Ovary (tissue), 9 donors: ENCODE results near the gene PBX1. TPM values are rescaled to one million over a fixed set of nuclear protein-coding genes. Genes with fewer than 3 reads are reported as not detected.

Source experiments
- DNase-seq, 5 donors: peaks; one replicate each; pipeline ENCODE4 v3.0.0-alpha.2; 2019 to 2020
- H3K27ac ChIP-seq, 2 donors: fragments of 200-600 bp; one replicate each; pipeline versions ENCODE4 v1.5.1 to v1.8.0; 2019 to 2022
- H3K27me3 ChIP-seq: fragments of 200-600 bp; one replicate; pipeline ENCODE4 v1.8.0; 2022
- H3K36me3 ChIP-seq: fragments of 200-600 bp; sonication (generic); one replicate; pipeline ENCODE4 v1.5.1; 2019
- H3K4me1 ChIP-seq: one replicate; pipeline ENCODE4 v1.8.1; 2013; ENCODE audit warnings: mild to moderate bottlenecking, moderate library complexity; ENCODE audit not compliant: insufficient read depth
- H3K4me3 ChIP-seq: fragments of 200-600 bp; sonication (generic); one replicate; pipeline ENCODE4 v1.5.1; 2017
- H3K9me3 ChIP-seq, 2 donors: fragments of 200-600 bp in 1 of 2; sonication (generic) in 1 of 2; one replicate each; pipeline versions ENCODE4 v1.5.1 to v1.8.1; 2013 to 2019; ENCODE audit warnings: mild to moderate bottlenecking in 1 of 2, moderate library complexity in 1 of 2
- CTCF ChIP-seq, 3 donors: fragments of 450-650 bp in 2 of 3; fragments of 200-600 bp in 1 of 3; IDR thresholded peaks; one replicate each; pipeline versions ENCODE4 v1.5.1 to v1.8.0; 2016 to 2022; ENCODE audit warnings: antibody characterized with exemption in 3 of 3, mild to moderate bottlenecking in 1 of 3
- EP300 ChIP-seq: sonication (generic); formaldehyde crosslinking; IDR thresholded peaks from one replicate; pipeline ENCODE4 v1.6.1; 2017; ENCODE audit warnings: antibody characterized with exemption
- POLR2A ChIP-seq: fragments of 450-650 bp; IDR thresholded peaks from one replicate; pipeline ENCODE4 v1.6.1; 2017; ENCODE audit warnings: antibody characterized with exemption, mild to moderate bottlenecking, moderate library complexity
- WGBS, 3 donors: extraction: QIAGEN DNeasy Blood & Tissue Kit in 1 of 3; methylation state at CpG; one replicate each; pipeline versions ENCODE4 v1.1.5 to v1.1.7; 2013 to 2017; 5-methylcytosine and 5-hydroxymethylcytosine counted together
- intact Hi-C, 4 donors: fragments of 100-400 bp; cut with DNase I; formaldehyde crosslinking; loops; one replicate each; pipeline versions ENCODE4 v1.11.0 to v1.15.1; 2022 to 2023
- polyA plus RNA-seq, 2 donors: library from polyadenylated mRNA; stranded (reverse); fragments of 200-250 nt in 1 of 2; fragments of 350-450 nt in 1 of 2; fragmentation: Illumina TruSeq in 1 of 2; extraction: RNeasy Lipid Tissue Mini Kit (QIAGEN cat#74804) in 1 of 2; gene quantifications; one replicate each; pipeline ENCODE4 v1.2.3, GENCODE V29; 2013 to 2014
- total RNA-seq, 7 donors: library from RNA; depleted of rRNA in 2 of 7; stranded (reverse); fragments of >200 nt in 2 of 7; fragmentation: NEBNext Ultra II Directional in 3 of 7; extraction: Animal tissue kit (Norgen Biotek cat#: 25700) in 3 of 7; gene quantifications; one replicate each; pipeline versions ENCODE4 v1.1.0 to v1.2.4, GENCODE V29; 2016 to 2023
- donor health status: DM: no; HTN: no; CAD: no; lungs with moderate emphysema.
- donor health status: DM: no; HTN: no; CAD: no.
- donor health status: Bipolar disorder and iron deficiency.
- donor health status: DM: yes; HTN: yes; CAD: no.
- donor health status: DM: no; HTN: no; CAD: no.
- donor health status: DM: yes; HTN: yes; CAD: no.

Gene PBX1
- total and polyA plus RNA-seq, 9 donors = 43.7 to 220 (median 142) TPM

GRCh38 chr1:164695956-164696665 lies 137.1 kb downstream of the PBX1 start:
- no peak for TF ChIP-seq POLR2A
- no peak for TF ChIP-seq CTCF (IDR thresholded peaks at IDR 0.05)
- TF ChIP-seq EP300 = no peak
- no peak overlapping the region for H3K4me3 ChIP-seq
- no peaks in the 10 kb centered on the region for H3K36me3 ChIP-seq
- no peak for DNase-seq
- intact Hi-C loops = no loop called here
- H3K4me1 ChIP-seq = peaks cover 2% of the 10 kb centered on the region
- H3K9me3 ChIP-seq = no peaks in the 10 kb centered on the region
- no peaks in the 10 kb centered on the region for H3K27me3 ChIP-seq
- 87 to 92% (median 90%) methylated on average over 5 of the region's 5 CpGs for WGBS, 3 donors
- no peak overlapping the region for H3K27ac ChIP-seq

DNA sequence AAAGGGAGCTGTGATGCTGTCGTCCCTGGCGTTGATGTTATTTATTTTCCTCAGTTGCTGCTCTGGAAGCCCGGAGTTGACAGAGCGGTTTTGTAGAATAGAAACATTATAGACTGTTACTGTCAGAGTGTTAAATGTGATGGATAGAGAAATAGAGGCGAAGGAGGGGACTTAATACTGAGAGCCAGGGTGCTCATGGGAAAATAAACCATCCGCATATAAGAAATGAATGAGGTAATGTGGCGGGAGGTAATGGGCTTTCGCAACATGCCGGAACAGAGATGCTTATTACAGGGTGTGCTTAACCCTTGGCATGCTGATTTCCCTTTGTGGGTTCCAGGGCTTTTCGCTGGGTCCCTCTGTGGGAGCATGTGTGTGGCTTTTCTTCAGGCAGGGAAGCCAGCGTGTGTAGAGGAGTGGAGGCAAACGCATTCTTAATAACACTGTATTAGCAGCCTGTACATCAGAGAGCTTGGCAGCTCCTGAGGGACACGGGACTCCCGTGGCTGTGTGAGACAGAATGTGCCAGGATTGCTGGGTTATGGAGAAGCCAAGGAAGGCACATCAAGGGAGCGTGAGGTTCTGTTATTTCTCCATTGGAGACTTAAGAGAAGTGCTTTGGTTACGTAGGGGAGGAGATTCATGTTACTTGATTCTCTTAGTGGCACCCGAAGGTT lies 141.0 kb downstream of the PBX1 start:
- Histone ChIP-seq H3K27ac (no peak overlapping the region), H3K9me3 (no peaks in the 10 kb centered on the region), H3K4me3 (no peak overlapping the region), H3K27me3 (no peaks in the 10 kb centered on the region), H3K36me3 (no peaks in the 10 kb centered on the region), H3K4me1 (peaks cover 7% of the 10 kb centered on the region)
- no peak for TF ChIP-seq POLR2A
- no peak for TF ChIP-seq EP300
- TF ChIP-seq CTCF (IDR thresholded peaks at IDR 0.05) = no peak
- intact Hi-C loops = no loop called here
- 68 to 82% (median 77%) methylated on average over 17 of the region's 17 CpGs for WGBS, 3 donors
- no peak for DNase-seq

- Histone ChIP-seq H3K36me3 (no peaks in the 10 kb centered on the region), H3K4me1 (peaks cover 7% of the 10 kb centered on the region), H3K27ac (no peak overlapping the region), H3K27me3 (no peaks in the 10 kb centered on the region), H3K4me3 (no peak overlapping the region), H3K9me3 (no peaks in the 10 kb centered on the region)
- 52 to 66% (median 61%) methylated on average over 2 of the region's 2 CpGs for WGBS, 3 donors
- intact Hi-C loops = no loop called here
- DNase-seq = no peak
- TF ChIP-seq EP300 (no peak), CTCF (IDR thresholded peaks at IDR 0.05) (no peak), POLR2A (no peak)
Measured at GRCh38 chr1:164700683-164701082, 141.7 kb downstream of the PBX1 start.

DNA sequence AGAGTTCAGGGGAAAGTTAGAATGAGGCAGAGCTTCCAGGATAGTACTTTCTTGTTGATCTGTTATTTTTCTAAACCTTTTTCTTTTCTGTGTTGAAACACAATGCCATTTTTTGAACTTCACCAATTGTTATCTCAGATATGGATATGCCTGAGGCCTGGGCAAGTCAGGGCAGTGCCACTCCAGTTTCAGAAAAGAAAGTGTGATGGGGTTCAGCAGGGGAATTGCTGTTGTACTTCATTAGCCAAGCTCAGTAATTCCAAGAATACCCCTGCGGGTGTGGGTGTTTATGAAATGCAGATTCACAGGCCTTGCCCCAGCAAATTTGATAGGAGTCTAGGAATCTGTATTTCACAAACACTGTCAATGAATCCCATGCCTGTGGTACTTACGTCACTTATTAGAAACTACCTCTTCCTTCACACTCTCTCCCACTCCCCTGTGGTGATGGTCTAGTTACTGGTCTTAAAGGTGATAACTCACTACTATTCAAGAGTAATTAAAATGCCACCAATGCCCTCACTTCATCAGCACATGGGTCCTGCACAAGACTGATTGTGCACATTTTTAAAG lies 142.3 kb downstream of the PBX1 start:
- no peak overlapping the region for H3K27ac ChIP-seq
- no peaks in the 10 kb centered on the region for H3K36me3 ChIP-seq
- intact Hi-C loops = no loop called here
- 79 to 93% (median 89%) methylated on average over 2 of the region's 2 CpGs for WGBS, 3 donors
- H3K27me3 ChIP-seq = no peaks in the 10 kb centered on the region
- no peak overlapping the region for H3K4me3 ChIP-seq
- no peak for DNase-seq
- peaks cover 7% of the 10 kb centered on the region for H3K4me1 ChIP-seq
- TF ChIP-seq EP300 = no peak
- TF ChIP-seq POLR2A = no peak
- TF ChIP-seq CTCF (IDR thresholded peaks at IDR 0.05) = no peak
- H3K9me3 ChIP-seq = no peaks in the 10 kb centered on the region
